GM12874 (cell line): ENCODE data around the gene GDPD3.

ENCODE experiments used
- CTCF ChIP-seq: IDR thresholded peaks from 2 replicates; pipeline ENCODE4 v1.5.1; 2011; ENCODE audit warnings: low read depth, mild to moderate bottlenecking, control low read depth, low read length, moderate library complexity; ENCODE audit not compliant: insufficient read depth

Gene GDPD3

GRCh38 chr16:30063893-30064728, 49.2 kb downstream of the GDPD3 start:
- TF ChIP-seq CTCF, result peak; percentile 41

- TF ChIP-seq CTCF, result no peak
Observed at GRCh38 chr16:30063278-30063892, 50.0 kb downstream of the GDPD3 start.

- no peak for TF ChIP-seq CTCF
Observed at GRCh38 chr16:30060836-30061554, 52.3 kb downstream of the GDPD3 start.

GRCh38 chr16:30060346-30060745, 53.0 kb downstream of the GDPD3 start:
- no peak for TF ChIP-seq CTCF

- peak; percentile 87 for TF ChIP-seq CTCF
Observed at GRCh38 chr16:30054959-30055553, 58.3 kb downstream of the GDPD3 start.
